HEK293 (cell line): ENCODE measurements around the gene ACAD9.

Source experiments
- CTCF ChIA-PET: fragments of 350-600 bp; formaldehyde crosslinking; extraction: SDS; loops from one replicate; lab custom pipeline; 2021; ENCODE audit warnings: antibody characterized with exemption; lab: Yijun Ruan, JAX
- POLR2A ChIA-PET: fragments of 300-600 bp; formaldehyde crosslinking; extraction: SDS; loops from one replicate; lab custom pipeline; 2020; ENCODE audit warnings: antibody characterized with exemption, inconsistent platforms; lab: Yijun Ruan, JAX
- H3K27ac ChIP-seq: fragments of 200-500 bp; sonication (Bioruptor generic); 2 replicates; pipeline ENCODE4 v1.5.1; 2014; ENCODE audit warnings: low read depth, low read length, control low read depth, inconsistent platforms; ENCODE audit errors: extremely low read depth
- H3K36me3 ChIP-seq, 2 experiments: fragments of 200-500 bp in 1 of 2; sonication (Bioruptor generic) in 1 of 2; 1 replicate in 1 of 2; 2 replicates in 1 of 2; pipeline ENCODE4 v1.5.1; 2014 to 2017; ENCODE audit warnings: inconsistent platforms in 2 of 2, low read length in 2 of 2; ENCODE audit not compliant: control insufficient read depth in 2 of 2, insufficient read depth in 1 of 2
- H3K4me1 ChIP-seq: fragments of 200-500 bp; sonication (Bioruptor generic); 2 replicates; pipeline ENCODE4 v1.5.1; 2014; ENCODE audit warnings: mild to moderate bottlenecking, low read length, inconsistent platforms; ENCODE audit not compliant: control insufficient read depth, insufficient read depth
- H3K4me3 ChIP-seq: 2 replicates; pipeline ENCODE4 v1.5.1; 2011; ENCODE audit warnings: low read depth, mild to moderate bottlenecking, control low read depth, low read length, moderate library complexity
- H3K9me3 ChIP-seq: fragments of 200-500 bp; sonication (Bioruptor generic); 2 replicates; pipeline ENCODE4 v1.5.1; 2014; ENCODE audit warnings: low read depth, low read length, inconsistent platforms; ENCODE audit not compliant: control insufficient read depth, insufficient read depth
- EGR2 ChIP-seq: fragments of 450-650 bp; formaldehyde crosslinking; IDR thresholded peaks from 2 replicates; pipeline ENCODE4 v1.5.1; 2016; ENCODE audit warnings: low read depth, missing biosample characterization, missing genetic modification characterization
- GFI1B ChIP-seq: fragments of 450-650 bp; formaldehyde crosslinking; IDR thresholded peaks from 2 replicates; pipeline ENCODE4 v1.5.1; 2016; ENCODE audit warnings: missing biosample characterization, missing genetic modification characterization
- GLI2 ChIP-seq: fragments of 450-650 bp; formaldehyde crosslinking; IDR thresholded peaks from 2 replicates; pipeline ENCODE4; 2017; ENCODE audit warnings: missing biosample characterization, missing genetic modification characterization, low read depth, borderline replicate concordance
- HOXC10 ChIP-seq: sonication (generic); formaldehyde crosslinking; IDR thresholded peaks from 2 replicates; pipeline ENCODE4 v1.8.1; 2023; ENCODE audit warnings: mild to moderate bottlenecking, missing genetic modification reagents
- KLF1 ChIP-seq: fragments of 450-650 bp; formaldehyde crosslinking; IDR thresholded peaks from 2 replicates; pipeline ENCODE4 v1.5.1; 2016; ENCODE audit warnings: missing biosample characterization, missing genetic modification characterization
- MZF1 ChIP-seq: fragments of 450-650 bp; formaldehyde crosslinking; IDR thresholded peaks from 2 replicates; pipeline ENCODE4 v1.5.1; 2017; ENCODE audit warnings: missing biosample characterization, missing genetic modification characterization, borderline replicate concordance
- REST ChIP-seq: fragments of 450-650 bp; formaldehyde crosslinking; IDR thresholded peaks from 2 replicates; pipeline ENCODE4 v1.5.1; 2016; ENCODE audit warnings: missing biosample characterization, missing genetic modification characterization
- SCRT2 ChIP-seq: fragments of 450-650 bp; formaldehyde crosslinking; IDR thresholded peaks from 2 replicates; pipeline ENCODE4 v1.5.1; 2016; ENCODE audit warnings: missing biosample characterization, missing genetic modification characterization
- TRIM28 ChIP-seq: IDR thresholded peaks from 2 replicates; pipeline ENCODE4 v1.6.1; 2011; ENCODE audit warnings: low read length, control low read depth, borderline replicate concordance
- YY1 ChIP-seq: fragments of 450-650 bp; formaldehyde crosslinking; IDR thresholded peaks from 2 replicates; pipeline ENCODE4 v1.5.1; 2018; ENCODE audit warnings: missing biosample characterization, missing genetic modification characterization
- ZBTB1 ChIP-seq: fragments of 450-650 bp; formaldehyde crosslinking; IDR thresholded peaks from 2 replicates; pipeline ENCODE4 v1.5.1; 2016; ENCODE audit warnings: missing biosample characterization, missing genetic modification characterization
- ZBTB6 ChIP-seq: fragments of 450-650 bp; formaldehyde crosslinking; IDR thresholded peaks from 2 replicates; pipeline ENCODE4 v1.5.1; 2017; ENCODE audit warnings: missing biosample characterization, missing genetic modification characterization
- ZEB2 ChIP-seq: fragments of 450-650 bp; formaldehyde crosslinking; IDR thresholded peaks from 2 replicates; pipeline ENCODE4 v1.5.1; 2016; ENCODE audit warnings: missing biosample characterization, missing genetic modification characterization
- ZFHX2 ChIP-seq: fragments of 450-650 bp; formaldehyde crosslinking; conservative IDR thresholded peaks from 2 replicates; pipeline ENCODE4 v1.5.1; 2016; ENCODE audit warnings: missing biosample characterization, missing genetic modification characterization
- ZNF10 ChIP-seq: fragments of 450-650 bp; formaldehyde crosslinking; IDR thresholded peaks from 2 replicates; pipeline ENCODE4 v1.5.1; 2017; ENCODE audit warnings: missing biosample characterization, missing genetic modification characterization
- ZNF2 ChIP-seq: fragments of 450-650 bp; formaldehyde crosslinking; IDR thresholded peaks from 2 replicates; pipeline ENCODE4 v1.5.1; 2016; ENCODE audit warnings: missing biosample characterization, missing genetic modification characterization
- ZNF423 ChIP-seq: fragments of 450-650 bp; formaldehyde crosslinking; IDR thresholded peaks from 2 replicates; pipeline ENCODE4 v1.5.1; 2016; ENCODE audit warnings: missing biosample characterization, missing genetic modification characterization
- ZNF518A ChIP-seq: fragments of 450-650 bp; formaldehyde crosslinking; conservative IDR thresholded peaks from 2 replicates; pipeline ENCODE4 v1.5.1; 2016; ENCODE audit warnings: low read depth, missing biosample characterization, missing genetic modification characterization
- ZNF677 ChIP-seq: fragments of 450-650 bp; IDR thresholded peaks from 2 replicates; pipeline ENCODE4 v1.5.0; 2018; ENCODE audit warnings: missing biosample characterization, mild to moderate bottlenecking, missing genetic modification characterization, moderate library complexity

ACAD9 gene

GRCh38 chr3:128908951-128909350, 29.5 kb downstream of the ACAD9 start:
- Histone ChIP-seq H3K4me3 (no peak overlapping the region), H3K36me3 (peaks cover 6 to 100% of the 10 kb centered on the region in 2 experiments; a peak in 2 of 3 replicates), H3K4me1 (no peaks in the 10 kb centered on the region), H3K9me3 (no peaks in the 10 kb centered on the region), H3K27ac (no peak overlapping the region)
- CTCF ChIA-PET: no interaction called here
- TF ChIP-seq GFI1B (no peak), ZFHX2 (tag by site-specific recombination) (no peak), ZNF677 (tag by site-specific recombination) (no peak), ZNF423 (no peak), ZBTB1 (tag by site-specific recombination) (no peak), ZNF10 (tag by site-specific recombination) (no peak), TRIM28 (no peak), SCRT2 (no peak), ZEB2 (tag by site-specific recombination) (no peak), GLI2 (tag by site-specific recombination) (no peak), REST (no peak), ZBTB6 (no peak), MZF1 (tag by site-specific recombination) (no peak), YY1 (tag by site-specific recombination) (no peak), ZNF2 (tag by site-specific recombination) (no peak), ZNF518A (tag by site-specific recombination) (no peak)
- POLR2A ChIA-PET: no interaction called here

GRCh38 chr3:128910006-128910405, 30.6 kb downstream of the ACAD9 start:
- TF ChIP-seq ZFHX2 (tag by site-specific recombination) (peak; percentile 41), EGR2 (tag by site-specific recombination) (peak; percentile 56; the same call in 1 of the 2 replicates), KLF1 (tag by site-specific recombination) (peak; percentile 76), HOXC10 (CRISPR knock-in tag) (no peak)
- no peaks in the 10 kb centered on the region for H3K4me1 ChIP-seq
- H3K27ac ChIP-seq: no peak overlapping the region
- peaks cover 1 to 100% of the 10 kb centered on the region in 2 experiments; a peak in 2 of 3 replicates for H3K36me3 ChIP-seq
- ChIA-PET POLR2A (no interaction called here), CTCF (interaction anchor here (0.7 kb wide), 1 partner anchor 40 kb away, joined by 3 read pairs; no protein-coding TSS in a partner anchor)
- no peak overlapping the region for H3K4me3 ChIP-seq
- H3K9me3 ChIP-seq: no peaks in the 10 kb centered on the region
